ENCODE results near the gene MACROH2A1.

MACROH2A1 gene

GRCh38 chr5:135359374-135360165 lies 39.5 kb downstream of the MACROH2A1 start:
- no peak for DNase-seq (ENCODE audit: low read depth)
- H3K4me3 ChIP-seq (ENCODE audit: low read depth, low read length), result no peak overlapping the region
- TF ChIP-seq CTCF (IDR thresholded peaks at IDR 0.05; ENCODE audit: low read depth, low read length), result no peak
- TF ChIP-seq MYC (IDR thresholded peaks at IDR 0.05; ENCODE audit: low read depth, low read length), result no peak
- no peak for TF ChIP-seq MAX (IDR thresholded peaks at IDR 0.05; ENCODE audit: low read depth, low read length)
- no peak for TF ChIP-seq POLR2A (IDR thresholded peaks at IDR 0.05; ENCODE audit: extremely low read depth, insufficient read length)

GRCh38 chr5:135357685-135358084 lies 41.3 kb downstream of the MACROH2A1 start:
- TF ChIP-seq CTCF (IDR thresholded peaks at IDR 0.05; ENCODE audit: low read depth, low read length), result no peak
- TF ChIP-seq MAX (IDR thresholded peaks at IDR 0.05; ENCODE audit: low read depth, low read length), result no peak
- TF ChIP-seq MYC (IDR thresholded peaks at IDR 0.05; ENCODE audit: low read depth, low read length), result no peak
- TF ChIP-seq POLR2A (IDR thresholded peaks at IDR 0.05; ENCODE audit: extremely low read depth, insufficient read length), result no peak
- DNase-seq (ENCODE audit: low read depth), result no peak
- no peak overlapping the region for H3K4me3 ChIP-seq (ENCODE audit: low read depth, low read length)

GRCh38 chr5:135356522-135357318 lies 42.3 kb downstream of the MACROH2A1 start:
- no peak overlapping the region for H3K4me3 ChIP-seq (ENCODE audit: low read depth, low read length)
- TF ChIP-seq POLR2A (IDR thresholded peaks at IDR 0.05; ENCODE audit: extremely low read depth, insufficient read length) (no peak), MYC (IDR thresholded peaks at IDR 0.05; ENCODE audit: low read depth, low read length) (no peak), CTCF (IDR thresholded peaks at IDR 0.05; ENCODE audit: low read depth, low read length) (no peak), MAX (IDR thresholded peaks at IDR 0.05; ENCODE audit: low read depth, low read length) (no peak)
- DNase-seq (ENCODE audit: low read depth), result no peak

GRCh38 chr5:135355169-135355568 lies 43.9 kb downstream of the MACROH2A1 start:
- no peak for DNase-seq (ENCODE audit: low read depth)
- H3K4me3 ChIP-seq (ENCODE audit: low read depth, low read length), result no peak overlapping the region
- no peak for TF ChIP-seq CTCF (IDR thresholded peaks at IDR 0.05; ENCODE audit: low read depth, low read length)
- no peak for TF ChIP-seq MAX (IDR thresholded peaks at IDR 0.05; ENCODE audit: low read depth, low read length)
- TF ChIP-seq MYC (IDR thresholded peaks at IDR 0.05; ENCODE audit: low read depth, low read length), result no peak
- no peak for TF ChIP-seq POLR2A (IDR thresholded peaks at IDR 0.05; ENCODE audit: extremely low read depth, insufficient read length)

GRCh38 chr5:135353952-135354721 lies 44.9 kb downstream of the MACROH2A1 start:
- H3K4me3 ChIP-seq (ENCODE audit: low read depth, low read length), result no peak overlapping the region
- no peak for DNase-seq (ENCODE audit: low read depth)
- no peak for TF ChIP-seq MYC (IDR thresholded peaks at IDR 0.05; ENCODE audit: low read depth, low read length)
- no peak for TF ChIP-seq CTCF (IDR thresholded peaks at IDR 0.05; ENCODE audit: low read depth, low read length)
- TF ChIP-seq POLR2A (IDR thresholded peaks at IDR 0.05; ENCODE audit: extremely low read depth, insufficient read length), result no peak
- no peak for TF ChIP-seq MAX (IDR thresholded peaks at IDR 0.05; ENCODE audit: low read depth, low read length)

Measured in NB4 (cell line).